ENCODE measurements around the gene COQ9.
A peak's percentile ranks its signal among the peaks of the same experiment; 100 is the strongest.
"Not testable (repeated sequence)": the region's sequence is repeated elsewhere in the genome, so short reads cannot be mapped to it uniquely, and the experiment has no call there.

COQ9 gene

GRCh38 chr16:57447186-57447962 lies at the start of gene COQ9, which contains the start of gene CIAPIN1:
Gene COQ9 (plus strand): TSS chr16:57447479. CDS start chr16:57447506, 27 bp downstream.
Gene CIAPIN1 (minus strand): TSS chr16:57447385. CDS start chr16:57440928, 6,457 bp downstream.
- peak; percentile 95 for DNase-seq

GRCh38 chr16:57397493-57397892 lies 49.8 kb upstream of the COQ9 start:
- not testable (repeated sequence) for DNase-seq

- DNase-seq = no peak
Measured at GRCh38 chr16:57401943-57402640, 45.2 kb upstream of the COQ9 start.

- no peak for DNase-seq
Measured at GRCh38 chr16:57403965-57404817, 43.1 kb upstream of the COQ9 start, which contains the start of gene CCL17. Gene CCL17 (plus strand): TSS chr16:57404767. CDS start chr16:57413933, 9,166 bp downstream.

- no peak for DNase-seq
Measured at GRCh38 chr16:57405097-57405496, 42.2 kb upstream of the COQ9 start.

GRCh38 chr16:57406881-57407280 lies 40.4 kb upstream of the COQ9 start:
- DNase-seq = no peak

GRCh38 chr16:57407521-57408353 lies 39.5 kb upstream of the COQ9 start:
- DNase-seq = no peak

- no peak for DNase-seq
Measured at GRCh38 chr16:57409065-57409464, 38.2 kb upstream of the COQ9 start.

- no peak for DNase-seq
Measured at GRCh38 chr16:57409870-57410587, 37.2 kb upstream of the COQ9 start.

- DNase-seq = no peak
Measured at GRCh38 chr16:57411362-57411976, 35.8 kb upstream of the COQ9 start.

GRCh38 chr16:57412584-57412983 lies 34.7 kb upstream of the COQ9 start:
- no peak for DNase-seq

- no peak for DNase-seq
Measured at GRCh38 chr16:57413301-57413730, 34.0 kb upstream of the COQ9 start.

GRCh38 chr16:57413733-57414132 lies 33.5 kb upstream of the COQ9 start:
- DNase-seq = no peak

GRCh38 chr16:57416084-57416483 lies 31.2 kb upstream of the COQ9 start:
- no peak for DNase-seq

GRCh38 chr16:57419506-57419905 lies 27.8 kb upstream of the COQ9 start:
- DNase-seq = no peak

- no peak for DNase-seq
Measured at GRCh38 chr16:57422026-57422944, 25.0 kb upstream of the COQ9 start.

GRCh38 chr16:57423152-57423551 lies 24.1 kb upstream of the COQ9 start:
- DNase-seq = no peak

GRCh38 chr16:57424583-57424982 lies 22.7 kb upstream of the COQ9 start:
- DNase-seq = no peak

GRCh38 chr16:57426356-57426755 lies 20.9 kb upstream of the COQ9 start:
- DNase-seq = no peak

- DNase-seq = no peak
Measured at GRCh38 chr16:57427307-57427706, 20.0 kb upstream of the COQ9 start.
